Psoas muscle (tissue), 8 donors: ENCODE results near the gene ALK. TPM values are rescaled to one million over a fixed set of nuclear protein-coding genes. Genes with fewer than 3 reads are reported as not detected.

Experiments used
- ATAC-seq, 4 donors: fragments of 200-7000 bp; cut with Tn5 transposase; one replicate each; pipeline ENCODE4 v1.9.1; 2020; ENCODE audit warnings: moderate library complexity in 3 of 4, mild to moderate bottlenecking in 2 of 4
- DNase-seq, 2 donors: peaks; one replicate each; pipeline ENCODE4 v3.0.0-alpha.2; 2020
- H3K27ac ChIP-seq: fragments of 200-600 bp; one replicate; pipeline ENCODE4 v1.8.0; 2022
- H3K27me3 ChIP-seq, 3 donors: fragments of 200-600 bp in 1 of 3; one replicate each; pipeline versions ENCODE4 v1.6.1 to v1.8.0; 2013 to 2022; ENCODE audit warnings: low read length in 2 of 3, mild to moderate bottlenecking in 2 of 3, moderate library complexity in 1 of 3; ENCODE audit not compliant: insufficient read depth in 3 of 3
- H3K36me3 ChIP-seq, 2 donors: fragments of 200-600 bp in 1 of 2; one replicate each; pipeline versions ENCODE4 v1.6.1 to v1.8.0; 2013 to 2022; ENCODE audit warnings: low read depth in 1 of 2, mild to moderate bottlenecking in 1 of 2, moderate library complexity in 1 of 2; ENCODE audit not compliant: insufficient read depth in 1 of 2
- H3K4me1 ChIP-seq: fragments of 200-600 bp; one replicate; pipeline ENCODE4 v1.8.0; 2022
- H3K4me3 ChIP-seq: fragments of 200-600 bp; one replicate; pipeline ENCODE4 v1.8.0; 2022; ENCODE audit warnings: mild to moderate bottlenecking
- H3K9me3 ChIP-seq: fragments of 200-600 bp; one replicate; pipeline ENCODE4 v1.8.0; 2022
- CTCF ChIP-seq: fragments of 200-600 bp; IDR thresholded peaks from one replicate; pipeline ENCODE4 v1.8.0; 2022; ENCODE audit warnings: antibody characterized with exemption
- WGBS, 3 donors: extraction: QIAGEN DNeasy Blood & Tissue Kit; methylation state at CpG; one replicate each; pipeline versions ENCODE4 v1.1.6 to v1.1.7; 2013; 5-methylcytosine and 5-hydroxymethylcytosine counted together
- intact Hi-C, 2 donors: fragments of 100-400 bp; cut with DNase I; formaldehyde crosslinking; loops; one replicate each; pipeline versions ENCODE4 v1.11.0 to v1.14.2; 2022
- polyA plus RNA-seq, 3 donors: library from polyadenylated mRNA; stranded (reverse); fragments of 200-250 nt; gene quantifications; one replicate each; pipeline ENCODE4 v1.2.3, GENCODE V29; 2013
- total RNA-seq, 4 donors: library from RNA; stranded (reverse); fragmentation: NEBNext Ultra II Directional in 2 of 4; extraction: Animal tissue kit (Norgen Biotek cat#: 25700) in 2 of 4; gene quantifications; one replicate each; pipeline versions ENCODE4 v1.2.1 to v1.2.4, GENCODE V29; 2021 to 2023
- donor health status: healthy with polysubstance abuse.
- donor health status: DM: no; HTN: no; CAD: no; lungs with moderate emphysema.
- donor health status: Bipolar disorder and iron deficiency.
- donor health status: healthy.
- donor health status: DM: yes; HTN: yes; CAD: no.
- donor health status: DM: no; HTN: no; CAD: no.
- donor health status: DM: no; HTN: no; CAD: no.
- donor health status: DM: yes; HTN: yes; CAD: no.

Gene ALK
- total and polyA plus RNA-seq, 7 donors, result 0.03 to 0.32 (median 0.08) TPM; not detected in 2

- no peak for ATAC-seq
- Histone ChIP-seq H3K9me3 (no peaks in the 10 kb centered on the region), H3K27me3 (no peaks in the 10 kb centered on the region), H3K4me3 (no peak overlapping the region), H3K27ac (no peak overlapping the region), H3K36me3 (no peaks in the 10 kb centered on the region), H3K4me1 (no peaks in the 10 kb centered on the region)
- TF ChIP-seq CTCF, result no peak
- intact Hi-C loops, result loop anchor here in 1 of 2 donors (5.0 kb wide), 1 partner anchor 734 kb away; no protein-coding TSS in a partner anchor
- DNase-seq, result no peak
- WGBS, 3 donors, result 31 to 48% (median 33%) methylated on average over 2 of the region's 2 CpGs
These were observed 233.0 kb downstream of the ALK start for GRCh38 chr2:29688429-29688828.

GRCh38 chr2:29687121-29687520 lies 234.3 kb downstream of the ALK start:
- TF ChIP-seq CTCF, result no peak
- no peaks in the 10 kb centered on the region for H3K9me3 ChIP-seq
- WGBS, 3 donors, result 66 to 84% (median 72%) methylated on average over 2 of the region's 2 CpGs
- intact Hi-C loops, result loop anchor here in 1 of 2 donors (5.0 kb wide), 1 partner anchor 735 kb away; no protein-coding TSS in a partner anchor
- no peaks in the 10 kb centered on the region for H3K4me1 ChIP-seq
- no peak overlapping the region for H3K4me3 ChIP-seq
- H3K27ac ChIP-seq, result no peak overlapping the region
- no peak for ATAC-seq
- DNase-seq, result no peak
- H3K27me3 ChIP-seq, result no peaks in the 10 kb centered on the region
- H3K36me3 ChIP-seq, result no peaks in the 10 kb centered on the region

- H3K27ac ChIP-seq, result no peak overlapping the region
- no peak for TF ChIP-seq CTCF
- ATAC-seq, result no peak
- H3K27me3 ChIP-seq, result peaks cover 0 to 3% (median 0%) of the 10 kb centered on the region in 3 donors
- DNase-seq, result no peak
- intact Hi-C loops, result no loop called here
- no peaks in the 10 kb centered on the region for H3K9me3 ChIP-seq
- H3K4me1 ChIP-seq, result no peaks in the 10 kb centered on the region
- no peak overlapping the region for H3K4me3 ChIP-seq
- no peaks in the 10 kb centered on the region for H3K36me3 ChIP-seq
These were observed 244.4 kb downstream of the ALK start for GRCh38 chr2:29676886-29677453.

- ATAC-seq (no peak), DNase-seq (no peak)
- Histone ChIP-seq H3K4me1 (no peaks in the 10 kb centered on the region), H3K9me3 (no peaks in the 10 kb centered on the region), H3K27me3 (no peaks in the 10 kb centered on the region), H3K36me3 (no peaks in the 10 kb centered on the region), H3K27ac (no peak overlapping the region), H3K4me3 (no peak overlapping the region)
- intact Hi-C loops, result no loop called here
- 69 to 94% (median 89%) methylated on average over 2 of the region's 2 CpGs for WGBS, 3 donors
- no peak for TF ChIP-seq CTCF
These were observed 256.8 kb downstream of the ALK start for GRCh38 chr2:29664578-29664977.

- H3K9me3 ChIP-seq, result no peaks in the 10 kb centered on the region
- no peaks in the 10 kb centered on the region for H3K4me1 ChIP-seq
- ATAC-seq, result no peak
- intact Hi-C loops, result no loop called here
- WGBS, 3 donors, result 74 to 81% (median 78%) methylated on average over 3 of the region's 3 CpGs
- no peak overlapping the region for H3K27ac ChIP-seq
- H3K4me3 ChIP-seq, result no peak overlapping the region
- H3K36me3 ChIP-seq, result no peaks in the 10 kb centered on the region
- DNase-seq, result no peak
- no peak for TF ChIP-seq CTCF
- H3K27me3 ChIP-seq, result no peaks in the 10 kb centered on the region
These were observed 258.1 kb downstream of the ALK start for GRCh38 chr2:29663268-29663667.
